GM03348 (cell line): ENCODE data around the gene SMAD1.
A peak's percentile ranks its signal among the peaks of the same experiment; 100 is the strongest.

ENCODE experiments used
- DNase-seq: peaks from one replicate; pipeline ENCODE4 v3.0.0; 2012; ENCODE audit warnings: low spot score

The SMAD1 gene

GRCh38 chr4:145489556-145489955, 7.9 kb downstream of the SMAD1 start:
- DNase-seq: no peak

GRCh38 chr4:145490361-145490760, 8.7 kb downstream of the SMAD1 start:
- DNase-seq: no peak

- no peak for DNase-seq
Observed at GRCh38 chr4:145490796-145491195, 9.1 kb downstream of the SMAD1 start.

- no peak for DNase-seq
Observed at GRCh38 chr4:145492376-145492775, 10.7 kb downstream of the SMAD1 start.

- no peak for DNase-seq
Observed at GRCh38 chr4:145493166-145493565, 11.5 kb downstream of the SMAD1 start.

GRCh38 chr4:145494666-145495270, 13.1 kb downstream of the SMAD1 start:
- no peak for DNase-seq

- DNase-seq: no peak
Observed at GRCh38 chr4:145496292-145496691, 14.6 kb downstream of the SMAD1 start.

GRCh38 chr4:145497199-145498149, 15.8 kb downstream of the SMAD1 start:
- DNase-seq: no peak

- DNase-seq: no peak
Observed at GRCh38 chr4:145498430-145498829, 16.8 kb downstream of the SMAD1 start.

GRCh38 chr4:145501051-145501660, 19.5 kb downstream of the SMAD1 start:
- no peak for DNase-seq

GRCh38 chr4:145502809-145503208, 21.2 kb downstream of the SMAD1 start:
- DNase-seq: no peak

GRCh38 chr4:145503486-145504072, 21.9 kb downstream of the SMAD1 start:
- no peak for DNase-seq

GRCh38 chr4:145505995-145506394, 24.3 kb downstream of the SMAD1 start:
- no peak for DNase-seq

GRCh38 chr4:145507636-145508035, 26.0 kb downstream of the SMAD1 start:
- no peak for DNase-seq

- DNase-seq: no peak
Observed at GRCh38 chr4:145511913-145512522, 30.4 kb downstream of the SMAD1 start.

- no peak for DNase-seq
Observed at GRCh38 chr4:145513020-145513621, 31.5 kb downstream of the SMAD1 start.

GRCh38 chr4:145520172-145520571, 38.5 kb downstream of the SMAD1 start:
- no peak for DNase-seq

GRCh38 chr4:145521282-145521681, 39.6 kb downstream of the SMAD1 start:
- DNase-seq: no peak

- DNase-seq: no peak
Observed at GRCh38 chr4:145523117-145523516, 41.5 kb downstream of the SMAD1 start.

- no peak for DNase-seq
Observed at GRCh38 chr4:145524552-145524951, 42.9 kb downstream of the SMAD1 start.

GRCh38 chr4:145525291-145525740, 43.7 kb downstream of the SMAD1 start:
- peak; percentile 11 for DNase-seq

GRCh38 chr4:145527773-145528172, 46.1 kb downstream of the SMAD1 start:
- DNase-seq: no peak
